HepG2 (cell line): ENCODE measurements around the gene PSMD1. TPM values are rescaled to one million over a fixed set of nuclear protein-coding genes. Genes with fewer than 3 reads are reported as not detected.

Experiments
- BHLHE40 ChIP-seq: IDR thresholded peaks from 2 replicates; pipeline ENCODE4 v1.6.1; 2011; ENCODE audit warnings: low read length, improper control_type of control experiment
- BRD4 ChIP-seq: sonication (generic); formaldehyde crosslinking; IDR thresholded peaks from 2 replicates; pipeline ENCODE4 v1.4.0; 2020; ENCODE audit warnings: missing genetic modification reagents
- EP300 ChIP-seq, 3 experiments: sonication (generic) in 1 of 3; formaldehyde crosslinking in 1 of 3; IDR thresholded peaks; 2 replicates each; pipeline versions ENCODE4 v1.5.1 to v1.6.1; 2011 to 2020; ENCODE audit warnings: low read depth in 2 of 3, low read length in 2 of 3, borderline replicate concordance in 1 of 3, improper control_type of control experiment in 1 of 3, mild to moderate bottlenecking in 1 of 3, missing genetic modification reagents in 1 of 3, moderate library complexity in 1 of 3
- GATAD2A ChIP-seq: IDR thresholded peaks from 2 replicates; pipeline ENCODE4 v1.6.1; 2016
- HNRNPLL ChIP-seq: fragments of 200-400 bp; formaldehyde crosslinking; IDR thresholded peaks from 2 replicates; pipeline ENCODE4 v1.6.1; 2017; ENCODE audit warnings: mild to moderate bottlenecking, low read depth, low read length; ENCODE audit not compliant: poor library complexity, severe bottlenecking
- MAFG ChIP-seq: sonication (generic); formaldehyde crosslinking; IDR thresholded peaks from 2 replicates; pipeline ENCODE4 v1.5.1; 2020; ENCODE audit warnings: mild to moderate bottlenecking, missing genetic modification reagents
- NAIF1 ChIP-seq: sonication (generic); formaldehyde crosslinking; IDR thresholded peaks from 2 replicates; pipeline ENCODE4 v1.5.0; 2020; ENCODE audit warnings: mild to moderate bottlenecking, missing genetic modification reagents, borderline replicate concordance
- NCOA2 ChIP-seq: sonication (generic); formaldehyde crosslinking; IDR thresholded peaks from 2 replicates; pipeline ENCODE4 v1.8.0; 2022; ENCODE audit warnings: inconsistent platforms
- NR2C2 ChIP-seq: sonication (generic); formaldehyde crosslinking; IDR thresholded peaks from 2 replicates; pipeline ENCODE4 v1.4.0; 2020; ENCODE audit warnings: missing genetic modification reagents, mild to moderate bottlenecking, moderate library complexity, borderline replicate concordance
- NRL ChIP-seq: sonication (generic); formaldehyde crosslinking; IDR thresholded peaks from 2 replicates; pipeline ENCODE4 v1.5.0; 2020; ENCODE audit warnings: missing genetic modification reagents, mild to moderate bottlenecking, moderate library complexity, borderline replicate concordance
- PPARG ChIP-seq: conservative IDR thresholded peaks from 2 replicates; pipeline ENCODE4 v1.6.1; 2016; ENCODE audit warnings: missing biosample characterization, missing genetic modification reagents
- PRDM10 ChIP-seq: sonication (generic); formaldehyde crosslinking; IDR thresholded peaks from 2 replicates; pipeline ENCODE4 v1.4.0; 2020; ENCODE audit warnings: low read depth, missing genetic modification reagents
- SAFB2 ChIP-seq: sonication (generic); formaldehyde crosslinking; IDR thresholded peaks from 2 replicates; pipeline ENCODE4 v1.5.1; 2020; ENCODE audit warnings: missing genetic modification reagents, low read depth, mild to moderate bottlenecking, borderline replicate concordance
- ZBTB26 ChIP-seq: IDR thresholded peaks from 2 replicates; pipeline ENCODE4 v1.6.1; 2016; ENCODE audit warnings: missing compliant biosample characterization, missing genetic modification reagents, borderline replicate concordance
- ZNF367 ChIP-seq: sonication (generic); formaldehyde crosslinking; IDR thresholded peaks from 2 replicates; pipeline ENCODE4 v1.4.0; 2020; ENCODE audit warnings: missing genetic modification reagents, borderline replicate concordance
- ZNF776 ChIP-seq: sonication (generic); formaldehyde crosslinking; IDR thresholded peaks from 2 replicates; pipeline ENCODE4 v1.4.0; 2020; ENCODE audit warnings: mild to moderate bottlenecking, missing genetic modification reagents
- ZNF780A ChIP-seq: sonication (generic); formaldehyde crosslinking; IDR thresholded peaks from 2 replicates; pipeline ENCODE4 v1.8.0; 2022; ENCODE audit warnings: mild to moderate bottlenecking, missing genetic modification reagents, moderate library complexity
- ZNF782 ChIP-seq: sonication (generic); formaldehyde crosslinking; IDR thresholded peaks from 2 replicates; pipeline ENCODE4 v1.4.0; 2020; ENCODE audit warnings: missing genetic modification reagents, mild to moderate bottlenecking, borderline replicate concordance
- polyA plus RNA-seq, 8 experiments: library from polyadenylated mRNA; depleted of rRNA in 3 of 8; stranded (reverse) in 7 of 8; unstranded in 1 of 8; fragments of >200 nt; fragmentation: Illumina TruSeq in 4 of 8; extraction: Trizol in 4 of 8; gene quantifications; 2 replicates each; pipeline versions ENCODE4 v1.2.1 to v1.2.3, GENCODE V29; 2011 to 2016; ENCODE audit warnings: low read depth in 4 of 8, missing spikeins in 1 of 8, mixed read lengths in 1 of 8; ENCODE audit not compliant: insufficient read depth in 1 of 8
- total RNA-seq, 5 experiments: library from RNA; depleted of rRNA; stranded (reverse); fragments of >200 nt; fragmentation: Illumina TruSeq; extraction: Trizol; gene quantifications; 2 replicates each; pipeline ENCODE4 v1.2.3, GENCODE V29; 2016; ENCODE audit warnings: low read depth in 1 of 5
- TF ChIP-seq, protein P1 (sequence below): sonication (generic); formaldehyde crosslinking; IDR thresholded peaks from 2 replicates; pipeline ENCODE4 v1.5.0; 2020; ENCODE audit warnings: mild to moderate bottlenecking, missing genetic modification reagents, moderate library complexity
- TF ChIP-seq, protein P2 (sequence below): sonication (generic); IDR thresholded peaks from 2 replicates; pipeline ENCODE4 v1.6.1; 2016; ENCODE audit warnings: low read depth, borderline replicate concordance

The PSMD1 gene
- total and polyA plus RNA-seq, 2 of the 13 experiments (the other 11 are each of a cell fraction or from before 2014, with no cell fraction given), result 136 to 191 TPM

DNA sequence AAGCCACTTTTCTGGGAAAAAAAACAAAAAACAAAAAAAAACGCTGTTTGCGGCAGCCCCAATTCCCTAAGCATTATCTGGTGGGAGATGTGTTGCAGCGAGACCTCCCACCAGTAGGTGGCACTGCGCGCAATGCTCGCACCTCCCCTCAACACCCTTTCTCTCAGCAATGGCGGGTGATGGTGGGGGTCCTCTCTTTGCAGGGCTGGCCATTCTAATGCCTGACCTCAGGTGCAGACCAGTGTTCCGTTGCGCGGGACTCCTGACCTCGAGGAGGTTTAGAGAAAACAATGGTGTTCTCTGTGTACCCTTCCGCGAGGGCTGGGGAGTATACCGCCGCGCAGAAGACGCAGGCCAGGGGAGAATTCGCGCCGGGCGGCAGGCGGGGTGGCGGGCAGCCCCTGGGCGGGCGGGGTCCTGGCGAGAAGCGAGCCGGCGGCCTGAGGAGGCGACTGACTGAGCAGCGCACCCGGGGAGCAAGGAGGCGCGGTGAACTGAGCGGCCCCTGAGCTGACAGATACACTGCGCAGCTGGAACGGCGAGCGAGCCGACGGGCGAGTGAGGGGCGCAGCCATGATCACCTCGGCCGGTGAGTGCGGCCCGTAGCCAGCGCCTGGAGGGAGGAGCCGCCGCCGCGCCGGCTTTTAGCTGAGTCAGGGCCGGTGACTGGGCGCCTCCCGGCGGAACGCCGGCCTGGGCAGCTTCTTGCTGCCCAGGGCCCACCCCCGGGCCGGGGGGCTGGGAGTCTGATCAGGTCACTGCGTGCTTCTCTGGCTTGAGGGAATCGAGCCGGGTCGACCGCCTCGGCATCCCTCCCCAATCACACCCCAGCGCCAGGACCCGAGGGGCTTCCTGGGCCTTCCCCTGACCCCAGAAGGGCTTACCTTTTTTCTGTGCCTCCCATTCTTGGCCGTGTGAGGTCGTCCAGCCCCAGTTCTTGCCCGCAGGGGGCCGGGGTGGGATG, at the start of gene PSMD1 (continued):
- TF ChIP-seq ZBTB26 (CRISPR knock-in tag), result peak; percentile 50; the same call in 1 of the 2 replicates
- TF ChIP-seq NR2C2 (CRISPR knock-in tag), result peak; percentile 53; the same call in 1 of the 2 replicates
- 0 out of 2 replicates have a peak, but pooled peaks have one; percentile 61 for TF ChIP-seq NAIF1 (CRISPR knock-in tag)
- 0 out of 2 replicates have a peak, but pooled peaks have one; percentile 25 for TF ChIP-seq NCOA2 (CRISPR knock-in tag)
- peak; percentile 87 for TF ChIP-seq MAFG (CRISPR knock-in tag)
- TF ChIP-seq ZNF367 (CRISPR knock-in tag), result no peak
- TF ChIP-seq BHLHE40, result no peak
- TF ChIP-seq BRD4 (CRISPR knock-in tag), result no peak
- no peak for TF ChIP-seq PPARG (CRISPR knock-in tag)
- TF ChIP-seq ZNF782 (CRISPR knock-in tag), result peak; percentile 53; the same call in 1 of the 2 replicates
- peak; percentile 80 for TF ChIP-seq HNRNPLL
- peak; percentile 80 for TF ChIP-seq GATAD2A
- peak in 1 of 2 experiments; percentile 28; a peak in 1 of 4 replicates for TF ChIP-seq EP300 (IDR thresholded peaks at IDR 0.05; ENCODE audit: low read depth in 2 of 2, low read length in 2 of 2)
- peak; percentile 9; the same call in 1 of the 2 replicates for TF ChIP-seq EP300 (CRISPR knock-in tag; IDR thresholded peaks at IDR 0.05; ENCODE audit: borderline replicate concordance)
- TF ChIP-seq, protein P1, sequence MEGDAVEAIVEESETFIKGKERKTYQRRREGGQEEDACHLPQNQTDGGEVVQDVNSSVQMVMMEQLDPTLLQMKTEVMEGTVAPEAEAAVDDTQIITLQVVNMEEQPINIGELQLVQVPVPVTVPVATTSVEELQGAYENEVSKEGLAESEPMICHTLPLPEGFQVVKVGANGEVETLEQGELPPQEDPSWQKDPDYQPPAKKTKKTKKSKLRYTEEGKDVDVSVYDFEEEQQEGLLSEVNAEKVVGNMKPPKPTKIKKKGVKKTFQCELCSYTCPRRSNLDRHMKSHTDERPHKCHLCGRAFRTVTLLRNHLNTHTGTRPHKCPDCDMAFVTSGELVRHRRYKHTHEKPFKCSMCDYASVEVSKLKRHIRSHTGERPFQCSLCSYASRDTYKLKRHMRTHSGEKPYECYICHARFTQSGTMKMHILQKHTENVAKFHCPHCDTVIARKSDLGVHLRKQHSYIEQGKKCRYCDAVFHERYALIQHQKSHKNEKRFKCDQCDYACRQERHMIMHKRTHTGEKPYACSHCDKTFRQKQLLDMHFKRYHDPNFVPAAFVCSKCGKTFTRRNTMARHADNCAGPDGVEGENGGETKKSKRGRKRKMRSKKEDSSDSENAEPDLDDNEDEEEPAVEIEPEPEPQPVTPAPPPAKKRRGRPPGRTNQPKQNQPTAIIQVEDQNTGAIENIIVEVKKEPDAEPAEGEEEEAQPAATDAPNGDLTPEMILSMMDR (CRISPR knock-in tag), result peak; percentile 95
- TF ChIP-seq, protein P2, sequence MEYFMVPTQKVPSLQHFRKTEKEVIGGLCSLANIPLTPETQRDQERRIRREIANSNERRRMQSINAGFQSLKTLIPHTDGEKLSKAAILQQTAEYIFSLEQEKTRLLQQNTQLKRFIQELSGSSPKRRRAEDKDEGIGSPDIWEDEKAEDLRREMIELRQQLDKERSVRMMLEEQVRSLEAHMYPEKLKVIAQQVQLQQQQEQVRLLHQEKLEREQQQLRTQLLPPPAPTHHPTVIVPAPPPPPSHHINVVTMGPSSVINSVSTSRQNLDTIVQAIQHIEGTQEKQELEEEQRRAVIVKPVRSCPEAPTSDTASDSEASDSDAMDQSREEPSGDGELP, result peak; percentile 46; the same call in 1 of the 2 replicates
- TF ChIP-seq ZNF780A (CRISPR knock-in tag), result no peak
- TF ChIP-seq PRDM10 (CRISPR knock-in tag), result no peak
- peak; percentile 75; the same call in 1 of the 2 replicates for TF ChIP-seq ZNF776 (CRISPR knock-in tag)
- no peak; the same call in 1 of the 2 replicates for TF ChIP-seq SAFB2
- peak; percentile 50; the same call in 1 of the 2 replicates for TF ChIP-seq NRL (CRISPR knock-in tag)
